Tibial artery (tissue), 4 donors: ENCODE results near the gene LETMD1.
A peak's percentile ranks its signal among the peaks of the same experiment; 100 is the strongest.

ENCODE experiments used
- DNase-seq, 2 donors: peaks; one replicate each; pipeline ENCODE4 v3.0.0-alpha.2; 2019
- H3K27ac ChIP-seq, 2 donors: fragments of 200-600 bp; sonication (generic) in 1 of 2; 1 replicate in 1 of 2; 2 replicates in 1 of 2; pipeline ENCODE4 v1.5.1; 2018 to 2019; ENCODE audit warnings: mild to moderate bottlenecking in 1 of 2
- H3K27me3 ChIP-seq, 2 donors: fragments of 200-600 bp; sonication (generic) in 1 of 2; one replicate each; pipeline versions ENCODE4 v1.5.1 to v1.6.0; 2016 to 2019
- H3K36me3 ChIP-seq, 3 donors: fragments of 200-600 bp; sonication (generic) in 2 of 3; one replicate each; pipeline ENCODE4 v1.5.1; 2016 to 2019; ENCODE audit warnings: mild to moderate bottlenecking in 2 of 3
- H3K4me1 ChIP-seq, 4 donors: fragments of 200-600 bp; sonication (generic) in 2 of 4; 1 replicate in 3 of 4; 2 replicates in 1 of 4; pipeline ENCODE4 v1.5.1; 2016 to 2019
- H3K4me3 ChIP-seq, 2 donors: fragments of 200-600 bp; sonication (generic) in 1 of 2; 1 replicate in 1 of 2; 2 replicates in 1 of 2; pipeline ENCODE4 v1.5.1; 2018 to 2019; ENCODE audit warnings: mild to moderate bottlenecking in 2 of 2
- H3K9me3 ChIP-seq, 3 donors: fragments of 200-600 bp; sonication (generic) in 1 of 3; one replicate each; pipeline ENCODE4 v1.5.1; 2016 to 2019
- CTCF ChIP-seq, 2 experiments: fragments of 200-600 bp in 1 of 2; fragments of 450-650 bp in 1 of 2; IDR thresholded peaks; one replicate each; pipeline ENCODE4 v1.5.1; 2017 to 2019; ENCODE audit warnings: antibody characterized with exemption in 2 of 2, mild to moderate bottlenecking in 1 of 2, moderate library complexity in 1 of 2
- intact Hi-C: fragments of 100-400 bp; cut with DNase I; formaldehyde crosslinking; loops from one replicate; pipeline ENCODE4 v1.15.0; 2023; ENCODE audit warnings: low total_unique reads

The LETMD1 gene

GRCh38 chr12:51047655-51048540 lies at the start of gene LETMD1:
Gene LETMD1, plus strand, starts transcription at chr12:51048327. Its CDS starts 30 bp downstream, at chr12:51048357.
- H3K9me3 ChIP-seq = no peaks in the 10 kb centered on the region
- peak; percentile 91 to 93 for TF ChIP-seq CTCF (IDR thresholded peaks at IDR 0.05)
- H3K4me1 ChIP-seq = peaks cover 0 to 24% (median 22%) of the 10 kb centered on the region in 4 donors
- intact Hi-C loops = loop anchor here (5.0 kb wide), 1 partner anchor 124 kb away; the partner anchor contains the start of gene TFCP2
- H3K27me3 ChIP-seq = no peaks in the 10 kb centered on the region
- H3K4me3 ChIP-seq = peak within 1 kb of the TSS; percentile 58 to 79
- DNase-seq = peak; percentile 97 to 98
- peak within 1 kb of the TSS; percentile 85 to 87 for H3K27ac ChIP-seq
- peaks cover 10 to 17% (median 12%) of the 10 kb centered on the region in 3 donors for H3K36me3 ChIP-seq

GRCh38 chr12:50999093-50999492 lies 49.0 kb upstream of the LETMD1 start:
- Histone ChIP-seq H3K36me3 (peaks cover 39 to 85% (median 75%) of the 10 kb centered on the region in 3 donors), H3K4me1 (no peaks in the 10 kb centered on the region), H3K27me3 (no peaks in the 10 kb centered on the region), H3K9me3 (no peaks in the 10 kb centered on the region), H3K27ac (no peak overlapping the region), H3K4me3 (no peak overlapping the region)
- no peak for TF ChIP-seq CTCF (IDR thresholded peaks at IDR 0.05)
- intact Hi-C loops = no loop called here
- no peak for DNase-seq

- no peak for TF ChIP-seq CTCF (IDR thresholded peaks at IDR 0.05)
- intact Hi-C loops = no loop called here
- Histone ChIP-seq H3K4me3 (no peak overlapping the region), H3K27ac (no peak overlapping the region), H3K36me3 (peaks cover 38 to 85% (median 75%) of the 10 kb centered on the region in 3 donors), H3K27me3 (no peaks in the 10 kb centered on the region), H3K9me3 (no peaks in the 10 kb centered on the region), H3K4me1 (no peaks in the 10 kb centered on the region)
- DNase-seq = no peak
Observed at GRCh38 chr12:51000245-51000644, 47.9 kb upstream of the LETMD1 start.

GRCh38 chr12:51001799-51002198 lies 46.3 kb upstream of the LETMD1 start:
- Histone ChIP-seq H3K4me3 (no peak overlapping the region), H3K27me3 (no peaks in the 10 kb centered on the region), H3K9me3 (no peaks in the 10 kb centered on the region), H3K36me3 (peaks cover 24 to 83% (median 74%) of the 10 kb centered on the region in 3 donors), H3K27ac (no peak overlapping the region), H3K4me1 (no peaks in the 10 kb centered on the region)
- TF ChIP-seq CTCF (IDR thresholded peaks at IDR 0.05) = no peak
- intact Hi-C loops = no loop called here
- DNase-seq = no peak

GRCh38 chr12:51004504-51004903 lies 43.6 kb upstream of the LETMD1 start:
- Histone ChIP-seq H3K27me3 (no peaks in the 10 kb centered on the region), H3K9me3 (no peaks in the 10 kb centered on the region), H3K27ac (no peak overlapping the region), H3K4me3 (no peak overlapping the region), H3K4me1 (peaks cover 0 to 2% (median 0%) of the 10 kb centered on the region in 4 donors), H3K36me3 (peaks cover 30 to 75% (median 73%) of the 10 kb centered on the region in 3 donors)
- TF ChIP-seq CTCF (IDR thresholded peaks at IDR 0.05) = no peak
- intact Hi-C loops = no loop called here
- no peak for DNase-seq
